ENCODE measurements around the gene FAM24A.

FAM24A gene

GRCh38 chr10:122931088-122931906, 20.9 kb downstream of the FAM24A start:
- DNase-seq (ENCODE audit: low read depth): no peak

- DNase-seq (ENCODE audit: low read depth): no peak
Measured at GRCh38 chr10:122939133-122939855, 28.9 kb downstream of the FAM24A start.

- DNase-seq (ENCODE audit: low read depth): no peak
Measured at GRCh38 chr10:122939856-122940543, 29.6 kb downstream of the FAM24A start.

GRCh38 chr10:122949296-122949695, 38.9 kb downstream of the FAM24A start:
- DNase-seq (ENCODE audit: low read depth): no peak

- DNase-seq (ENCODE audit: low read depth): peak; percentile 96
Measured at GRCh38 chr10:122953902-122954730, 43.7 kb downstream of the FAM24A start, which contains the start of gene C10orf88. Gene C10orf88, minus strand, starts transcription at chr10:122954227. Its CDS starts 49 bp downstream, at chr10:122954178.

GRCh38 chr10:122954731-122955050, 44.3 kb downstream of the FAM24A start:
- no peak for DNase-seq (ENCODE audit: low read depth)

GRCh38 chr10:122955892-122956291, 45.5 kb downstream of the FAM24A start:
- no peak for DNase-seq (ENCODE audit: low read depth)

- no peak for DNase-seq (ENCODE audit: low read depth)
Measured at GRCh38 chr10:122957474-122957873, 47.1 kb downstream of the FAM24A start.

- no peak for DNase-seq (ENCODE audit: low read depth)
Measured at GRCh38 chr10:122962405-122962804, 52.0 kb downstream of the FAM24A start.
